AG04449 (cell line): ENCODE results near the gene DENND1C.

Experiments
- CTCF ChIA-PET: fragments of 350-600 bp; formaldehyde crosslinking; extraction: SDS; loops from one replicate; lab custom pipeline; 2021; ENCODE audit warnings: antibody characterized with exemption; lab: Yijun Ruan, JAX
- POLR2A ChIA-PET: fragments of 400-600, 350-600 bp; formaldehyde crosslinking; extraction: SDS; loops from one replicate; lab custom pipeline; 2020; ENCODE audit warnings: antibody characterized with exemption, inconsistent platforms; lab: Yijun Ruan, JAX
- DNase-seq: peaks from one replicate; pipeline ENCODE4 v3.0.0-alpha.2; 2010; ENCODE audit warnings: low read depth, low spot score
- H3K4me3 ChIP-seq: 2 replicates; pipeline ENCODE4 v1.5.1; 2011; ENCODE audit warnings: low read depth, mild to moderate bottlenecking, control low read depth, low read length
- CTCF ChIP-seq: IDR thresholded peaks from one replicate; pipeline ENCODE4 v1.5.1; 2011; ENCODE audit warnings: mild to moderate bottlenecking, moderate library complexity, low read length, control low read depth, inconsistent platforms; ENCODE audit not compliant: insufficient read depth; ENCODE audit errors: missing control alignments

Gene DENND1C

GRCh38 chr19:6417713-6418561 is 63.6 kb downstream of the DENND1C start:
- H3K4me3 ChIP-seq: no peak overlapping the region
- CTCF ChIA-PET: no interaction called here
- POLR2A ChIA-PET: no interaction called here
- no peak for DNase-seq
- TF ChIP-seq CTCF: peak; percentile 54
